HG02840 (cell line): ENCODE measurements around the gene HIVEP2.

Source experiments
- ATAC-seq: cut with Tn5 transposase; IDR thresholded peaks from one replicate; pipeline ENCODE4 v1.9.1; 2021; ENCODE audit warnings: mild to moderate bottlenecking, moderate library complexity, moderate number of reproducible peaks; ENCODE audit not compliant: unreplicated experiment, low FRiP score

HIVEP2 gene

GRCh38 chr6:142898927-142899895 lies 45.8 kb downstream of the HIVEP2 start:
- ATAC-seq: no peak

- ATAC-seq: no peak
These were observed 47.3 kb downstream of the HIVEP2 start for GRCh38 chr6:142897659-142898058.

- ATAC-seq: no peak
These were observed 48.2 kb downstream of the HIVEP2 start for GRCh38 chr6:142896732-142897131.

GRCh38 chr6:142893088-142893487 lies 51.9 kb downstream of the HIVEP2 start:
- no peak for ATAC-seq

- ATAC-seq: no peak
These were observed 52.5 kb downstream of the HIVEP2 start for GRCh38 chr6:142892254-142893021.

GRCh38 chr6:142891454-142891853 lies 53.5 kb downstream of the HIVEP2 start:
- no peak for ATAC-seq

- no peak for ATAC-seq
These were observed 56.5 kb downstream of the HIVEP2 start for GRCh38 chr6:142888456-142888855.

- no peak for ATAC-seq
These were observed 57.5 kb downstream of the HIVEP2 start for GRCh38 chr6:142887517-142887916.

GRCh38 chr6:142886431-142887170 lies 58.4 kb downstream of the HIVEP2 start:
- peak; percentile 76 for ATAC-seq

GRCh38 chr6:142885182-142885867 lies 59.7 kb downstream of the HIVEP2 start:
- ATAC-seq: peak; percentile 59

- no peak for ATAC-seq
These were observed 60.6 kb downstream of the HIVEP2 start for GRCh38 chr6:142884214-142885035.

- ATAC-seq: no peak
These were observed 62.0 kb downstream of the HIVEP2 start for GRCh38 chr6:142883011-142883410.

- ATAC-seq: no peak
These were observed 63.2 kb downstream of the HIVEP2 start for GRCh38 chr6:142881761-142882160.

- ATAC-seq: no peak
These were observed 63.7 kb downstream of the HIVEP2 start for GRCh38 chr6:142881290-142881689.

GRCh38 chr6:142880201-142880600 lies 64.8 kb downstream of the HIVEP2 start:
- ATAC-seq: no peak

- ATAC-seq: no peak
These were observed 65.4 kb downstream of the HIVEP2 start for GRCh38 chr6:142879527-142879926.

- ATAC-seq: no peak
These were observed 65.9 kb downstream of the HIVEP2 start for GRCh38 chr6:142879076-142879475.

- ATAC-seq: no peak
These were observed 66.6 kb downstream of the HIVEP2 start for GRCh38 chr6:142878407-142878806.

- ATAC-seq: no peak
These were observed 70.3 kb downstream of the HIVEP2 start for GRCh38 chr6:142874676-142875075.
